HG02759 (cell line): ENCODE results near the gene MINK1.
"Not testable (repeated sequence)": the region's sequence is repeated elsewhere in the genome, so short reads cannot be mapped to it uniquely, and the experiment has no call there.

Experiments
- ATAC-seq: cut with Tn5 transposase; IDR thresholded peaks from one replicate; pipeline ENCODE4 v1.9.1; 2021; ENCODE audit warnings: mild to moderate bottlenecking, moderate library complexity; ENCODE audit not compliant: unreplicated experiment

MINK1 gene

DNA sequence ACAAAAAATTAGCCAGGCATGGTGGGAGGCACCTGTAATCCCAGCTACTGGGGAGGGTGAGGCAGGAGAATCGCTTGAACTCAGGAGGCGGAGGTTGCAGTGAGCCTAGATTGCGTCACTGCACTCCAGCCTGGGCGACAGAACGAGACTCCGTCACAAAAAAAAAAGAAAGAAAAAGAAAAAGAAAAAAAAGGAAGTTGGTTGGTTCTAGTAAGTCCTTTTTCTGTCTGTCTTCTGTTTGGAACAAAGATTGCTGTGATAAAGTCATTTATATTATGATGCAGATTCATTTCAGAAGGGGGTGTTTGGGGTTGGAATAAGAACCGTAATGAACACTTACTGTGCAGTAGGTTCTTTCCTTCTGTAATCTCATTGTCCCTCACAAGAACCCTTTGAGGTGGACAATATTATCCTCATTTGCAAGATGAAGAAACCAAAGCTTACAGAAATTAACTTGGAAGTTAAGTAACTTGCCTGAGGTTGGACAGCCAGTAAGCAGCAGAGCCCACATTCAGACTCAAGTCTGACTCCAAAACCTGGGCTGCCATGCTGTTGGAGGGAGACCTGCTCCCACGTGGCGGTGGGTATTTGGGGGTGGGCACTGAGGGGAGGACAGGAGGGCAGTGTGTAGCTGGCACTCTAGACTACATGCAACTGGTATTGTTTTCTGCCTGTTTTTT is 10.3 kb downstream of the MINK1 start:
- ATAC-seq = no peak

GRCh38 chr17:4845118-4845517 is 12.0 kb downstream of the MINK1 start:
- ATAC-seq = no peak

- ATAC-seq = no peak
Measured at GRCh38 chr17:4846635-4847390, 13.7 kb downstream of the MINK1 start.

GRCh38 chr17:4849011-4849536 is 15.9 kb downstream of the MINK1 start:
- no peak for ATAC-seq

- ATAC-seq = no peak
Measured at GRCh38 chr17:4850246-4850645, 17.1 kb downstream of the MINK1 start.

GRCh38 chr17:4851084-4851483 is 17.9 kb downstream of the MINK1 start:
- no peak for ATAC-seq

GRCh38 chr17:4852567-4853207 is 19.5 kb downstream of the MINK1 start:
- no peak for ATAC-seq

DNA sequence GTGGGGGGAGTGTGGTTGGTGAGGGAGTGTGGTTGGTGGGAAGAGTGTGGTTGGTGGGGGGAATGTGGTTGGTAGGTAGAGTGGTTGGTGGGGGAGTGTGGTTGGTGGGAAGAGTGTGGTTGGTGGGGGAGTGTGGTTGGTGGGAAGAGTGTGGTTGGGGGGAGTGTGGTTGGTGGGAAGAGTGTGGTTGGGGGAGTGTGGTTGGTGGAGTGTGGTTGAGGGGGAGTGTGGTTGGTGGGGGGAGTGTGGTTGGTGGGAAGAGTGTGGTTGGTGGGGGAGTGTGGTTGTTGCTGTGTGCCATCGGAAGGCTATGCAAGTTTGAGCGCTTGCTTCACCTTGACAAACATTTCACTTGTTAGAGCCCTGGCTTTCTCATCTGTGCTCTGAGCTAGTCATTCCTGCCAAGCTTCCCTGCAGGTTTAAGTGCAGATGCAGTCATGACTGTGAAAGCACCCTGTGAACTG is 20.1 kb downstream of the MINK1 start:
- ATAC-seq = no peak

GRCh38 chr17:4854111-4854681 is 21.1 kb downstream of the MINK1 start:
- ATAC-seq = no peak

GRCh38 chr17:4856271-4856936 is 23.3 kb downstream of the MINK1 start:
- no peak for ATAC-seq

- ATAC-seq = no peak
Measured at GRCh38 chr17:4856937-4857314, 23.8 kb downstream of the MINK1 start.

DNA sequence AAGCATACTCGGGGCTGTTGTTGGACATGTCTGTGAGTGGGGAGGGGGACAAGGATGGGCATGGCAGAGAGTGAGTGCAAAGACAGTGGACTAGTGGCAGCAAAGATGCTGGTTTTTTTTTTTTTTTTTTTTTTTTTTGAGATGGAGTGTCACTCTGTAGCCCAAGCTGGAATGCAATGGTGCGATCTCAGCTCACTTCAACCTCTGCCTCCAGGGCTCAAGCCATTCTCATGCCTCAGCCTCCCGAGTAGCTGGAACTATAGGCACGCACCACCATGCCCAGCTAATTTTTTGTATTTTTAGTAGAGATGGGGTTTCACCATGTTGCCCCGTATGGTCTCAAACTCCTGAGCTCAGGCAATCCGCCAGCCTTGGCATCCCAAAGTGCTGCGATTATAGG is 24.2 kb downstream of the MINK1 start:
- ATAC-seq = not testable (repeated sequence)

GRCh38 chr17:4858068-4858881 is 25.1 kb downstream of the MINK1 start:
- ATAC-seq = no peak

GRCh38 chr17:4858882-4859260 is 25.7 kb downstream of the MINK1 start:
- no peak for ATAC-seq

DNA sequence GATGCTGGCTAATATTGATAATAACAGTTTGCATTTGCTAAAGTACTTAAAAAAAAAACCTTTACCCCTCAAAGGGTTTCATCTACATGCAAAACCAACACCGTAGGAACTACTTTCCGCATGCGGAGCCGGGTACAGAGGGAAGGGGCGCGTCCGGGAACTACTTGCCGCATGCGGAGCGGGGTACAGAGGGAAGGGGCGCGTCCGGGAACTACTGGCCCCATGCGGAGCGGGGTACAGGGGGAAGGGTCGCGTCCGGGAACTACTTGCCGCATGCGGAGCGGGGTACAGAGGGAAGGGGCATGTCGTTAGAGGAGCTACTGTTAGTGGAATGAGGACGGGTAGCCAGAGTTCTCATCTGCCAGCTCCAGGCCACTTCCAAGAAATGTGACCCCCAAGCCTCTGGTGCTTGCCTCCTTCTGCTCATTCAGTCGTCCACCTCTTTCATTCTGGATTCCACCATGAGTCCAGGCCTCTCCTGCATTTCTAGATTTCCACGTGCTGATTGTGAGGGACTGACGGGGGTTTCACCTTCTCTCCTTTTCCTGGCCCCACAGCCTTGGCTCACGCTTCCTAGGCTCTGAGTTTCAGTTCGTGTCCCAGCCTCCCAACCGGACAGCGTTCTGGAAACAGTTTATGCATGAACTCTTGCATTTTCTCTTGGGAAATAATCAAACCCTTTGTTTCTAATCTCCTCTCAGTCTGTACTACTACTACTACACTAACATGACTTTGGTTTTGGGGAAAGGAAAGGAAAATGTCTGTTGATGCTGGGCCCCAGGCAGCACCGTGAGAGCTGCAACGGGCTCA is 26.9 kb downstream of the MINK1 start:
- ATAC-seq = no peak

DNA sequence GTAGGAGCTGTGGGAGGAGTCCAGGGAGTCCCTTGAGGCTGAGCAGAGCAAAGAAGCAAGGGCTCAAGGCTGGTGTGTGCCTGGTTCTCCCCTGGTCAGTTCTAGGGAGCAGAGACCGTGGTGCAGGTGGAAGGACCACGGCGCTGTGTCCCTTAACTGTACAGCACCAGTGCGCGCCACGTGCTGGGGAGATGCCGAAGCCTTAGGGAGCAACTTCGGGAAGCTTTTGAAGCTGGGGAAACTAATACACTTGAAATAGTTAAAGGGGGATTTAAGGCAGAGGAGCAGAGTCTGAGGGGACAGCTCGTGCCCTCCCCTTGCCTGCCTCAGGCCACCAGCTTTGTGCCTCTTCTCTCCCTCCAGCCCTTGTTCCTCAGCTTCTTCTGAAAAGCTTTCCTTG is 27.5 kb downstream of the MINK1 start:
- ATAC-seq = no peak

- no peak for ATAC-seq
Measured at GRCh38 chr17:4861052-4861451, 27.9 kb downstream of the MINK1 start.

DNA sequence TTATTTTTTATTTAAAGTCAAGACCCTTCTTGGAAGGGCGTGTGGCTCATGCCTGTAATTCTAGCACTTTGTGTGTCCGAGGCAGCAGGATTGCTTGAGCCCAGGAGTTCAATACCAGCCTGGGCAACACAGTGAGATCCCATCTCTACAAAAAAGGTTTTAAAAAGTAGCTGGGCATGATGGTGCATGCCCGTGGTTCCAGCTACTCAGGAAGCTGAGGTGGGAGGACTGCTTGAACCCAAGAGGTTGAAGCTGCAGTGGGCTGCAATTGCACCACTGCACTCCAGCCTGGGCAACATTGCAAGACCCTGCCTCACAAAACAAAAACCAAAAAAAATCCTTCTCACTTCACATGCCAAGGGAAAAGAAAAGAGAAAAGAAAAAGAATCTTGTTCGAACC is 29.6 kb downstream of the MINK1 start:
- no peak for ATAC-seq

GRCh38 chr17:4863321-4863720 is 30.2 kb downstream of the MINK1 start:
- no peak for ATAC-seq
